HG02840 (cell line): ENCODE measurements around the gene CD300A.

Source experiments
- ATAC-seq: cut with Tn5 transposase; IDR thresholded peaks from one replicate; pipeline ENCODE4 v1.9.1; 2021; ENCODE audit warnings: mild to moderate bottlenecking, moderate library complexity, moderate number of reproducible peaks; ENCODE audit not compliant: unreplicated experiment, low FRiP score

The CD300A gene

GRCh38 chr17:74439691-74440567 lies 26.5 kb upstream of the CD300A start:
- ATAC-seq, result no peak

GRCh38 chr17:74441537-74441936 lies 24.9 kb upstream of the CD300A start:
- no peak for ATAC-seq

DNA sequence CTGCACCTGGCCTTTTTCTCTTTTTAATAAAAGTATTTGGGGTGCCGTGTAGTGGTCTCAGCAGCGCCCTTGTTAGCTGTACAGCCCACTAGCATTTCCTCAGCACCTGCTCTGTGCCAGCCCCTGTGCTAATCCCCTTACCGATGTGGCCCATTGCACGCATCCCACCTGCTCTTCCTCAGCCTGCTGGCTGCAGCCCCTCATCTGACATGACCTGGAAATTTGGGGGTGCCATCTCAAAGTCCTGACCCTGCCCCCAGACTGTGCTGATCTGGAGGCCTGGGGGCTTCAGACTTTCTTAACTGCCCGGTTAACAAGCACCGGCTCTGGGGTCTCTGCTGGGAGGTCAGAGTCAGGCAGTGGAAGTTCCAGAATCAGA lies 24.2 kb upstream of the CD300A start:
- ATAC-seq, result no peak

DNA sequence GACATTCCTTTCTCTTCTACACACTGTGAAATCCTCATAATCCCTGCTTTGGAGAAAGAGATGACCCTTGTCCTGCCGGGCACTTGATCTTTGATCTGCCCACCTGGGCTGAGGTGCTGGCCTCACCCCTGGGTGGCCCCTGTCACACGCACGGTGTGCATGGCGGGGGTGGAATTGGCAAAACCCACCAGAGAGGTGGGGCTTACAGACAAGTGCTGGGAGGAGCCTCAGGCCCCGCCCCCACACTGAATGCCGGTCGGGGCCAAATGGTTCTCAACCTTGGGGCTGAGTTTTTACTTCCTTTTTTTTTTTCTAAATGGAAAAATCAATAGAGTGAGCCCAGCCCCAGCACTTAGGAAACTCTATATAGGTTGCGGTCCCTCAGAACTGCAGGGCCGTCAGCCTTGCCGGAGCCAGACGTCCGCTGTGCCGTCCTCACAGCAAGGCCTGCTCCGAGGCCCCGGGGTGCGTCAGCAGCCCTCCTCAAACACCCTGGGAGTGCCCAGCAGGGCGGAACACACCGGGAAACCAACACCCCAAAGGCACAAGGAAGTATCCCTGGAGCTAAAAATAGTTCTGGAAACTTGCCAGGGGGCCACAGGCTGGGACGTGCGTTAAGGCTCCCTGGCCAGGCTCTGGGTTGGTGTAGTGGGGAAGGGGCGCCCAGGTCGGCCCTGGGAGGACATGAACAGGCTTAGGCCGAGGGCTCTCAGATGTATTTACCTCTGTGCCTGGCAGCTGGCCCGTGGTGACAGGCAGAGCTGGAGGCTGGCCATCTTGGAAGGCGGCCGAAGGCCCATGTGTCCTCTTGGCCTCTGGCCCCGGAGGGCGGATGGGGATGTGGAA lies 23.5 kb upstream of the CD300A start:
- ATAC-seq, result peak; percentile 58

GRCh38 chr17:74443516-74444296 lies 22.7 kb upstream of the CD300A start:
- no peak for ATAC-seq

GRCh38 chr17:74444406-74444805 lies 22.0 kb upstream of the CD300A start:
- ATAC-seq, result no peak

DNA sequence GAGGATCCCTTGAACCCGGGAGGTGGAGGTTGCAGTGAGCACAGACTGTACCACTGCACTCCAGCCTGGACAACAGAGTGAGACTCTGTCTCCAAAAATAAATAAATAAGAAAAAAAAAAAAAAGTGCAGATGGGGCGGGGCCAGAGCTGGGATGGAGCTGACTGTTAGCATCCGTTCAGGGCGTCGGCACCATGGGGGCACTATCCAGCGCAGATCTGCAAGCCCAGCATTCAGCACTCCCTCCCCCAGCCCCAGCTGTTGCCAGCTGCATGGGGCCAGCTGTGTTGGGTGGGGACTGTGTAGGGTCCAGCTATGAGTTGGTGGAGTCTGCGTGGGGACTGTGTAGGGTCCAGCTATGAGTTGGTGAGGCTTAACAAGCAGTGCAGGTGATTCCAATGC lies 21.3 kb upstream of the CD300A start:
- no peak for ATAC-seq

DNA sequence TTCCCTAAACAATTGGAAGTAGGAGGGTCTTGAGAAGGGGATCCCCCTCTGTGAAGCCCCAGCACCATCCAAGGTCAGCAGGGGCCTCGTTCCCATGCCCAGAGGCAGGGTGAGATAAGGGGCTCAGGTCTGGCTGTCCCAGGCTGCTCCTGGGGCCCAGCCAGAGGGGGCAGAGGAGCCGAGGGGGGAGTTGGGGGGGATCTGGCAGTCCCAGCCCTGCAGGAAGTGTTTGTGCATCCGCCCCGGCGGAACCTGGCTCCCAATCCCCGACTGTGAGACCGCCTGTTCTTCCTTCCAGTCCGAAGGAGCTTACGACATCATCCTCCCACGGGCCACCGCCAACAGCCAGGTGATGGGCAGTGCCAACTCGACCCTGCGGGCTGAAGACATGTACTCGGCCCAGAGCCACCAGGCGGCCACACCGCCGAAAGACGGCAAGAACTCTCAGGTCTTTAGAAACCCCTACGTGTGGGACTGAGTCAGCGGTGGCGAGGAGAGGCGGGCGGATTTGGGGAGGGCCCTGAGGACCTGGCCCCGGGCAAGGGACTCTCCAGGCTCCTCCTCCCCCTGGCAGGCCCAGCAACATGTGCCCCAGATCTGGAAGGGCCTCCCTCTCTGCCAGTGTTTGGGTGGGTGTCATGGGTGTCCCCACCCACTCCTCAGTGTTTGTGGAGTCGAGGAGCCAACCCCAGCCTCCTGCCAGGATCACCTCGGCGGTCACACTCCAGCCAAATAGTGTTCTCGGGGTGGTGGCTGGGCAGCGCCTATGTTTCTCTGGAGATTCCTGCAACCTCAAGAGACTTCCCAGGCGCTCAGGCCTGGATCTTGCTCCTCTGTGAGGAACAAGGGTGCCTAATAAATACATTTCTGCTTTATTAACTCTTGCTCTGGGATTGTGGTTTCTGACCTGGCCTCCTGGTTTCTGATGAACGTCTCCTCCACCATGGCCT lies 19.6 kb upstream of the CD300A start:
- ATAC-seq, result no peak

- ATAC-seq, result no peak
These were observed 18.7 kb upstream of the CD300A start for GRCh38 chr17:74447628-74448159.

GRCh38 chr17:74448756-74449155 lies 17.7 kb upstream of the CD300A start:
- ATAC-seq, result no peak

DNA sequence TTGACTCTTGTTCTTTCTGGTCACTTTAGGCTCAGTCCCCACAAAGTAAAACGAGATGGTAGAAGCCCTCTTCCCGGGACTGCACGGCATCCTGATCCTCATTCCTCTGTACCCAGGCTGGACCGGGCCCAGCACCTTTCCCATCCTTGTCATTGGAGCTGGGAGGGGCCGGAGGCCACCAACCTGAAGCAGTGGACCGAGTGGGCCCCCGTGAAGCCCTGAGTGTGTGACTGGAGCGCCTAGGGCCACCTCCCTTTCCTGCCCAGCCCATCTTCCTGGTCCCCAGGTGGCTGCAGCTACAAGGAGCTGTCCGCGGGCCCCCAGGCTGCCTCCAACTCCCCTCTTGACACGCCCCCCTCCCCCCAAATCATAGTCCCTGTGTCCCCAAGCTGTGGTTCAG lies 17.1 kb upstream of the CD300A start:
- no peak for ATAC-seq

GRCh38 chr17:74449773-74450172 lies 16.7 kb upstream of the CD300A start:
- no peak for ATAC-seq

GRCh38 chr17:74450231-74450630 lies 16.2 kb upstream of the CD300A start:
- no peak for ATAC-seq

DNA sequence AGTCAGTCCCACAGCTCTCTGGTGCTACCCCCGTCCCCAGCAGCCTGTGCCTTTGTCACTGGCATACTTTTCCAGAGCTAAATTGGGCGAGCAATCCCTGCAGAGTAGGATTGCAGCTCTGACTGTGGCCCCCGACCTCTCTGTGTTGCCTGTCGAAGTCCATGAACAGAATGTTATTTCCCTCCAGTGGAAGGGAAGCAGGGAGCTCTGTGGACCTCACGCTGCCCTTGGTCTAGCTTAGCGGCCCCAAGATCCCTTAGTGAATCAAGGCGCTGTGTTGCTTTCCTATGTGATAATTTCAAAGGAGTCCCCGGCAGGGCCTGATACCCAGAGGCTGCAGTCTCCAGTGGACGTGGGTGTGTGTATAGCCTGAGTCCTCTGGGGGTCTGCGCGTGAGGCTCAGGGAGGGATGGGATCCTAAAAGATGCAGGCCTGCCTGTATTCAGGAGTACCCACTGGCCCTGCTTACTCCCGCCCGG lies 15.5 kb upstream of the CD300A start:
- ATAC-seq, result no peak

GRCh38 chr17:74451557-74451956 lies 14.9 kb upstream of the CD300A start:
- no peak for ATAC-seq

GRCh38 chr17:74452033-74452840 lies 14.2 kb upstream of the CD300A start:
- ATAC-seq, result no peak

DNA sequence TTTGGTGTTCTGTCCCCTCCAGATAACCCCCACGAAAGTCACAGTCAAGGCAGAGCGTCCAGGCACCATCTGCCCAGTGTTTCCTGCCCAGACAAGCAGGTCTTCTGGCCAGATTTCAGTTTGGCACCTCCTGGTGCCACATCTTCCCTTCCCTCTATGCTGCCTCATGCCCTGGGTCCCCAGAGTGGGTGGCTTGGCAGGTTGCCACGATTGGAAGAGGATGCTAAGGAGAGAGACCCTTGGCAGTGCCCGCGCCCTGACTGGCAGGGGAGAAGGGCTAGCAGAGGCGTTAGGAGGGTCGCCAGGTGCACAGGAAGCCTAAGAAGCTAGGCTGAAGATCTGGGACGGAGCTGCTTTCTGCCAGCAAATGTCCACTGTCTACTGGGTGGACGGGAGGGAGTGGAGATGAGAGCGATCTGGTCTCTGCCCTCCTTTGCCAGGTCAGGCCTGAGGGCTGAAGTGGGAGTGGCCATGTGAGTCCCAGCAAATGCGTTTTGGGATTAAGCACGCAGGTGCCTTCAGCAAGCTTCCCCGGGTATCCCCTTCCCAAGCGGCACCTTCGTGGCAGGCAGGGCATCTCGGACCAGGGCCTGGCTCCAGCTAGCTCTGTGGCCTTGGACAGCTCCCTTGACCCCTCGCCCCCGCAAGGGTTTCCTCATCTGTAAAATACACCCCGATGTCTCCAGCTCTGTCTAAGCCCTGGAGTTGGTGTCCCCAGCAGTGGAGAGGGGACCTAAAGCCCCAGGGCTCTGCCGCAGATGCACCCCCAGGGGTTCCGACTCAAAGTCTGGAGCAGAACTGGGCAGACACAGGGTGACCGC lies 13.4 kb upstream of the CD300A start:
- ATAC-seq, result no peak
